ENCODE results near the gene CFAP410. TPM values are rescaled to one million over a fixed set of nuclear protein-coding genes. Genes with fewer than 3 reads are reported as not detected.

CFAP410 gene
- total RNA-seq, 2 donors from 2014 or later = 19.8 to 21.4 TPM

DNA sequence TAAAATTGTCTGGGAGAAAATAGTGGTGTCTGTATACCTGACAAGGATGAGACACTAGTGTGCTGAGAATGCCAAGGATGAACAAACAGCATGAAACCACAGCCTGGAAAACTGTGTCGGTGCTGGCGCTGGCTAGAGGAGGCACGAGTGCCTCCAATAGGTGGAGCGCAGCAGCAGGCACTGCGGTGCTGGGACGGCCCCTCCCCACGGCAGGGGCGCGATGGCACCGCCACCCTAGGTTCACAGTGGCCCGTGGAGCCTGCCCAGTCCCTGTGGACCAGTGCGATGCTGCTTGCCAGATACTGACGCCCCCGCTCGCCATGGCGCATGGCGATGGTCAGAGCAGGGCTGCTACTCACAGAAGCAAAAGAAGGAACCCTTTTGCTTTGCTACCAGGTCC, 6.8 kb downstream of the CFAP410 start:
- Histone ChIP-seq H3K9ac (ENCODE audit: low read depth in 2 of 2, low read length in 2 of 2) (no peak overlapping the region), H3K27me3 (no peaks in the 10 kb centered on the region), H3K4me3 (no peak overlapping the region), H3K36me3 (no peaks in the 10 kb centered on the region), H3K4me1 (no peaks in the 10 kb centered on the region), H3K27ac (no peak overlapping the region), H3K9me3 (no peaks in the 10 kb centered on the region)
- intact Hi-C loops (cut with DNase I) = no loop called here
- TF ChIP-seq, protein P1, sequence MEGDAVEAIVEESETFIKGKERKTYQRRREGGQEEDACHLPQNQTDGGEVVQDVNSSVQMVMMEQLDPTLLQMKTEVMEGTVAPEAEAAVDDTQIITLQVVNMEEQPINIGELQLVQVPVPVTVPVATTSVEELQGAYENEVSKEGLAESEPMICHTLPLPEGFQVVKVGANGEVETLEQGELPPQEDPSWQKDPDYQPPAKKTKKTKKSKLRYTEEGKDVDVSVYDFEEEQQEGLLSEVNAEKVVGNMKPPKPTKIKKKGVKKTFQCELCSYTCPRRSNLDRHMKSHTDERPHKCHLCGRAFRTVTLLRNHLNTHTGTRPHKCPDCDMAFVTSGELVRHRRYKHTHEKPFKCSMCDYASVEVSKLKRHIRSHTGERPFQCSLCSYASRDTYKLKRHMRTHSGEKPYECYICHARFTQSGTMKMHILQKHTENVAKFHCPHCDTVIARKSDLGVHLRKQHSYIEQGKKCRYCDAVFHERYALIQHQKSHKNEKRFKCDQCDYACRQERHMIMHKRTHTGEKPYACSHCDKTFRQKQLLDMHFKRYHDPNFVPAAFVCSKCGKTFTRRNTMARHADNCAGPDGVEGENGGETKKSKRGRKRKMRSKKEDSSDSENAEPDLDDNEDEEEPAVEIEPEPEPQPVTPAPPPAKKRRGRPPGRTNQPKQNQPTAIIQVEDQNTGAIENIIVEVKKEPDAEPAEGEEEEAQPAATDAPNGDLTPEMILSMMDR (IDR thresholded peaks at IDR 0.05) = no peak
- no peak for DNase-seq

DNA sequence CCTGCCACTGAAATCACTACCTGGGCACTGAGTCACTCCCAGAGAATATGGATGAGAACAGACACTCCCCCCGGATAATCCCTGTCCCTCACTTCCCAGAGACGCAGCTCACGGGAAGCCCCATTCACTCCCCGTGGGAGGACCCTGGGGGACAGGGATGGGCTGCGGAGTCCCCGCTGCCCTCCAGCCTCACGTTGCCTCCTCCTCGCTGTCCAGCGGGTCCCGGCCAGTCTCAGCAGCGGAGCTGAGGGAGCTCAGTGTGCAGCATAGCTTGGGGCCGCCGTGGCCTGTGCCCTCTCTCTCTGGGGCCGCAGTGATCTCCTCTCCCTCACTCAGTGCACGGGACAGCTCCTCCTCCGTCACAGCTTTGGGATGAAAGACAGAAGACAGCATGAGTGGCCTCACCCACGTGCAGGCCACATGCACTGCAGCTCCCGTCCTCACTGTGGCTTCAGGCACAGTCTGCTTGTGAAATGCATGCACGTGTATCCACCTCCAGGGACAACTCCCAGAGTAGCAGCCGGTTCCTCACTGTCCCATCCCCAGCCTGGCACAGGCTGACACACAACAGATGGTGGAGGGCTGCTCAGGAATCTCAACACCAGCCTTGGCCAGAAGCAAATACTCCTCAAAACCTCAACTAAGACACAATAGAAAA, 7.4 kb downstream of the CFAP410 start:
- Histone ChIP-seq H3K27ac (no peak overlapping the region), H3K9ac (ENCODE audit: low read depth in 2 of 2, low read length in 2 of 2) (no peak overlapping the region), H3K4me3 (no peak overlapping the region), H3K36me3 (no peaks in the 10 kb centered on the region), H3K27me3 (no peaks in the 10 kb centered on the region), H3K4me1 (no peaks in the 10 kb centered on the region), H3K9me3 (no peaks in the 10 kb centered on the region)
- TF ChIP-seq, protein P1 (IDR thresholded peaks at IDR 0.05) = no peak
- DNase-seq = no peak
- intact Hi-C loops (cut with DNase I) = no loop called here

DNA sequence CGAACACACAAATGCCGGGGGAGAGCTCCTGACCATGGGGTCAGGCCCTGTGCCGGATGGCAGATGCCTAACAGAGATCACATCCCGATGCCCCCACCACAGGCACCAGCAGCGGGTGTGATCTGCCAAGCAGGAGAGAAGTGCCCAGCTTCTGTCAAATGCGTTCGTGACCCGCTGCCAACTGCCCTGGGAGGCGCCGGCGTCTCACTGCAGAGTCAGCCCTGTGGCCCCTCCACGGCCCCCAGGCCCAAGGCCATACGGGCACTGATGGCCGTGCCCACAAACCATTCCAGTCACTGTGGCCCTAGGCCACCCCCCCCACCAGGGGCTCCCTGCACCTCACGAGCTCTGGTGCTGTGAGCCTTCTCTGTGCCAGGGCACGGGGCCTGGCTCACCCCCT, 8.0 kb downstream of the CFAP410 start:
- Histone ChIP-seq H3K9ac (ENCODE audit: low read depth in 2 of 2, low read length in 2 of 2) (no peak overlapping the region), H3K4me3 (no peak overlapping the region), H3K4me1 (no peaks in the 10 kb centered on the region), H3K36me3 (no peaks in the 10 kb centered on the region), H3K9me3 (no peaks in the 10 kb centered on the region), H3K27me3 (no peaks in the 10 kb centered on the region), H3K27ac (no peak overlapping the region)
- intact Hi-C loops (cut with DNase I) = no loop called here
- DNase-seq = no peak
- TF ChIP-seq, protein P1 (IDR thresholded peaks at IDR 0.05) = no peak

DNA sequence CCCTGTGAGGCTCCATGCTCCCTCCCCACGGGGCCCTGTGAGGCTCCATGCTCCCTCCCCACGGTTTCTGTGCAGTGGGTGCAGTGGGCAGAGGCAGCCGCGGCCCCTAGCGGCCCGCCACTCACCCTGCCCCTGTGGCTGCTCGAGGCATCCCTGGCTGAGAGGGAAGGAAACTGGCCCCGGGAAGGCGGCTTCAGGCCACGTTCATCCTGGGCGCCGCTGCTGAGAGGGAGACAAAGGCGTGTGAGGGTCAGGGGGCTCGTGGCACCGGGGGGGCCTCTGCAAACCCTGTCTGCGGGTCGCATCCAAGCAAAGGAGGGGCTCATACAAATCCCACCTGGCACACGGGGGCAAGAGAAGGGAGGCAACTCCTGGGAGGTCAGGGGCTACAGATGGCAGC, 8.5 kb downstream of the CFAP410 start:
- TF ChIP-seq, protein P1 (IDR thresholded peaks at IDR 0.05) = no peak
- Histone ChIP-seq H3K27ac (no peak overlapping the region), H3K27me3 (no peaks in the 10 kb centered on the region), H3K4me1 (no peaks in the 10 kb centered on the region), H3K9ac (ENCODE audit: low read depth in 2 of 2, low read length in 2 of 2) (no peak overlapping the region), H3K9me3 (no peaks in the 10 kb centered on the region), H3K36me3 (no peaks in the 10 kb centered on the region), H3K4me3 (no peak overlapping the region)
- no peak for DNase-seq
- intact Hi-C loops (cut with DNase I) = no loop called here

DNA sequence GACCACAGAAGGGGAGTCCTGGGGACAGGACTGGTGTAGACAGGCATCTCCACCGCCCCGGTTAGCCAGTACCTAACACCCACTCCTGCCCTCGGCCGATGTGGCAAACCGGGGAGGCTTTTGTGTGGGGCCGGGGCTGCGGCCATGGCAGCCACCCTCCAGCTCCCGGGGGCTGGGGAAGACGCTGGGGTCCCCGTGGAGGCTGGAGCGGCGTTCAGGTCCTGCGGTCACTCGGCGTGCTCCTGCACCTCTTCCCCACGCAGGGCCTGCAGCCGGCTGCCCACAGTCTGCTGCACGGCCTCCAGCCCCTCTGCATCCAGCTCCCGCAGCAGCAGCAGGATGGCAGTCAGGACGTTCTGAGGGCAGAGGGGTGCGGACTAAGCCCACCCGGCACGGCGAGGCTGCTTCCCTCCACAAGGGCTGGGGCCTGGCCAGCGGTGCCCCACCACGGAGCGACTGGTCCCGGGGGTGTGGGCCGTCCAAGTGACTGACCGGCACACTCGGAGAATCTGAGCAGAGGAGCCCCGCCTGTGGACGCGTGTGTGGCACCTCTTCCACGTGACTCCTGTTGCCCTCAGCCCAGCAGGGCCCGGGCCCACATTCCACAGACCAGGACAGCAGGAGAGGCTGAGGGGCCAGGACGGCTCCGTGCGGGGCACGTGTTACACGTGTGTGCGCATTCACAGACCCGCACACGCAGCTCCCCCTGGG, 9.1 kb downstream of the CFAP410 start:
- intact Hi-C loops (cut with DNase I) = no loop called here
- Histone ChIP-seq H3K27me3 (no peaks in the 10 kb centered on the region), H3K36me3 (no peaks in the 10 kb centered on the region), H3K4me1 (no peaks in the 10 kb centered on the region), H3K27ac (no peak overlapping the region), H3K4me3 (no peak overlapping the region), H3K9me3 (no peaks in the 10 kb centered on the region), H3K9ac (ENCODE audit: low read depth in 2 of 2, low read length in 2 of 2) (no peak overlapping the region)
- no peak for DNase-seq
- TF ChIP-seq, protein P1 (IDR thresholded peaks at IDR 0.05) = no peak

All from colonic mucosa (tissue), 4 donors.